ENCODE results near the gene NMUR1.

Gene NMUR1

GRCh38 chr2:231552752-231553151 lies 22.5 kb upstream of the NMUR1 start:
- no peak for DNase-seq

GRCh38 chr2:231549446-231550239 lies 19.4 kb upstream of the NMUR1 start:
- DNase-seq, result no peak

- DNase-seq, result no peak
Measured at GRCh38 chr2:231548752-231549151, 18.5 kb upstream of the NMUR1 start.

GRCh38 chr2:231547315-231548110 lies 17.3 kb upstream of the NMUR1 start:
- DNase-seq, result no peak

GRCh38 chr2:231546014-231546715 lies 15.9 kb upstream of the NMUR1 start:
- DNase-seq, result no peak

GRCh38 chr2:231545105-231545902 lies 15.1 kb upstream of the NMUR1 start:
- DNase-seq, result peak; percentile 65 to 68

GRCh38 chr2:231542136-231542535 lies 11.9 kb upstream of the NMUR1 start:
- DNase-seq, result no peak

GRCh38 chr2:231541645-231542044 lies 11.4 kb upstream of the NMUR1 start:
- DNase-seq, result no peak

- DNase-seq, result no peak
Measured at GRCh38 chr2:231539991-231540390, 9.7 kb upstream of the NMUR1 start.

GRCh38 chr2:231535961-231536360 lies 5.7 kb upstream of the NMUR1 start:
- DNase-seq, result no peak

GRCh38 chr2:231533777-231534125 lies 3.5 kb upstream of the NMUR1 start:
- DNase-seq, result no peak

GRCh38 chr2:231533086-231533776 lies 3.0 kb upstream of the NMUR1 start:
- no peak for DNase-seq

- no peak for DNase-seq
Measured at GRCh38 chr2:231532756-231533035, 2.5 kb upstream of the NMUR1 start.

GRCh38 chr2:231531883-231532755 lies 1.9 kb upstream of the NMUR1 start:
- no peak for DNase-seq

GRCh38 chr2:231531466-231531865 lies 1.2 kb upstream of the NMUR1 start:
- no peak for DNase-seq

GRCh38 chr2:231528636-231529030 lies 1.6 kb downstream of the NMUR1 start:
- no peak for DNase-seq

GRCh38 chr2:231527955-231528635 lies 2.1 kb downstream of the NMUR1 start:
- DNase-seq, result no peak

GRCh38 chr2:231527091-231527395 lies 3.2 kb downstream of the NMUR1 start:
- DNase-seq, result no peak

- DNase-seq, result no peak
Measured at GRCh38 chr2:231526341-231527090, 3.7 kb downstream of the NMUR1 start.
